ENCODE data around the gene RAB11FIP3. TPM values are rescaled to one million over a fixed set of nuclear protein-coding genes. Genes with fewer than 3 reads are reported as not detected.
A peak's percentile ranks its signal among the peaks of the same experiment; 100 is the strongest.

Gene RAB11FIP3
- total RNA-seq, 1 experiment from 2014 or later = 37.1 TPM

DNA sequence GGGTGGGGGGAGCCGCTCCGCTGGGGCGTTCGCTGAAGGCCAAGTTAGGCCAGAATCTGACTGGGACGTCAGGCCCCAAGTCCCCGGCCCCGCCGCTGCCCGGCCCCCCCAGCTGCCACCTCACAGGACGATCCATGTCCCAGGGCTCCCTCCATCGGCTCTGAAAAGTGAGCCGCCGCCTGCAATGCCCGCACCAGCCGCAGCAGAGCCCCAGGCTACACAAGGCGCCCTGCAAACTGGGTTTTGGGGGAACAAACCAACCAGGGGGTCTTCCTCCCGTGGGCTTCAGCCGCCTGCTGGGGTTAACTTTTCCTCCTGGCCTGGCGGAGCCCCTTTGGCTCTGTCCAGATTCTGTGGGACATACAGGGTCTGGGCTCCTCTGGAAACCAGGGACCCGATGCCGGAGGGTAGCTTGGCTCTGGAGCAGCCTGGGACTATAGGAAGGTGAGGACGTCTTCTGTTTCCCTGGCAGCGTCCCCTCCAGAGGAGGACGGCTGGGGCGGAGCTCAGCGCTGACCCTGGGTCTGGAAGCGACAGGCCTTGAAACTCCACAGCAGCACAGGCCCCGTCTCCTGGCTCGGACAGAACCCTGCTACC, 27.6 kb upstream of the RAB11FIP3 start:
- Mint-ChIP-seq H3K27ac (peak overlapping the region in 2 of 3 experiments; percentile 91 to 94; a peak in 4 of 7 replicates), H3K4me1 (peaks cover 22 to 24% of the 10 kb centered on the region in 2 experiments), H3K27me3 (ENCODE audit: low read depth) (no peaks in the 10 kb centered on the region), H3K9me3 (peaks cover 2% of the 10 kb centered on the region in 2 experiments; a peak in 4 of 5 replicates), H3K36me3 (ENCODE audit: insufficient read depth in 1 of 3, low read depth in 3 of 3) (peaks cover 15 to 25% (median 25%) of the 10 kb centered on the region in 3 experiments), H3K4me3 (peak overlapping the region; percentile 51 to 71)
- Histone ChIP-seq H3K79me1 (ENCODE audit: insufficient read depth, low read depth, low read length, poor library complexity, severe bottlenecking) (no peaks in the 10 kb centered on the region), H2AFZ (ENCODE audit: low read length) (no peak overlapping the region), H3K56ac (ENCODE audit: insufficient read length, low read depth, low read length) (no peak overlapping the region), H3K79me2 (ENCODE audit: insufficient read depth, low read length) (no peaks in the 10 kb centered on the region), H2BK5ac (ENCODE audit: insufficient read length, low read length) (no peak overlapping the region), H4K8ac (replicated peaks; ENCODE audit: insufficient read length, low read depth, low read length) (no peak overlapping the region), H3K18ac (ENCODE audit: insufficient read length, low read depth, low read length) (no peak overlapping the region), H2AK5ac (ENCODE audit: insufficient read length, low read length) (no peak overlapping the region), H2BK12ac (ENCODE audit: insufficient read length, low read depth, low read length) (no peak overlapping the region), H2BK20ac (ENCODE audit: low read depth, low read length, poor library complexity, severe bottlenecking) (no peak overlapping the region), H4K91ac (ENCODE audit: insufficient read length, low read depth, low read length) (no peak overlapping the region), H3K9me3 (ENCODE audit: control insufficient read depth, low read depth, low read length) (no peaks in the 10 kb centered on the region), H3T11ph (ENCODE audit: low read length) (no peak overlapping the region), H3K23ac (ENCODE audit: insufficient read length, low read depth, low read length) (no peak overlapping the region), H4K20me1 (ENCODE audit: control insufficient read depth, insufficient read depth, insufficient read length) (peaks cover 2% of the 10 kb centered on the region), H2BK15ac (ENCODE audit: low read depth, low read length) (no peak overlapping the region), H3K27ac (ENCODE audit: insufficient read length, low read depth, low read length) (no peak overlapping the region), H3K27me3 (ENCODE audit: insufficient read depth, low read length) (no peaks in the 10 kb centered on the region), H3K4me1 (ENCODE audit: insufficient read depth, low read length) (peaks cover 2% of the 10 kb centered on the region; the same call in 1 of the 2 replicates), H4K5ac (ENCODE audit: insufficient read length, low read depth, low read length) (no peak overlapping the region), H3K9ac (ENCODE audit: extremely low read depth, insufficient read length, low read length) (no peak overlapping the region), H2BK120ac (ENCODE audit: low read depth, low read length, poor library complexity, severe bottlenecking) (no peak overlapping the region), H3K4me2 (ENCODE audit: insufficient read depth, insufficient read length, low read length) (peak overlapping the region; percentile 6), H3K4ac (ENCODE audit: low read depth, low read length) (no peak overlapping the region), H3K14ac (ENCODE audit: insufficient read depth, low read length) (no peak overlapping the region; the same call in 1 of the 2 replicates), H3K23me2 (ENCODE audit: insufficient read length, low read depth, low read length, poor library complexity, severe bottlenecking) (no peaks in the 10 kb centered on the region)
- peak; percentile 92 for DNase-seq
- peak; percentile 35; the same call in 2 of the 3 replicates for TF ChIP-seq CTCF (conservative IDR thresholded peaks at IDR 0.05)
- no CpG with 5 or more reads among the region's 29 CpGs for WGBS (ENCODE audit: extremely low coverage, insufficient read length, low lambda C conversion rate)
